Peyer's patch (tissue), 4 donors: ENCODE data around the gene OPRL1. TPM values are rescaled to one million over a fixed set of nuclear protein-coding genes. Genes with fewer than 3 reads are reported as not detected.

Experiments used
- DNase-seq, 3 donors: peaks; one replicate each; pipeline ENCODE4 v3.0.0-alpha.2; 2017 to 2019
- H3K27ac ChIP-seq, 4 donors: fragments of 200-600 bp; sonication (generic); one replicate each; pipeline ENCODE4 v1.5.1; 2016 to 2019
- H3K27me3 ChIP-seq, 2 donors: fragments of 200-600 bp; sonication (generic); one replicate each; pipeline ENCODE4 v1.5.1; 2019
- H3K36me3 ChIP-seq, 3 donors: fragments of 200-600 bp; sonication (generic); one replicate each; pipeline ENCODE4 v1.5.1; 2016 to 2019
- H3K4me1 ChIP-seq, 4 donors: fragments of 200-600 bp; sonication (generic); one replicate each; pipeline ENCODE4 v1.5.1; 2016 to 2019
- H3K4me3 ChIP-seq, 4 donors: fragments of 200-600 bp; sonication (generic); 1 replicate in 3 of 4; 2 replicates in 1 of 4; pipeline ENCODE4 v1.5.1; 2016 to 2019; ENCODE audit warnings: mild to moderate bottlenecking in 1 of 4
- H3K9me3 ChIP-seq, 4 donors: fragments of 200-600 bp; sonication (generic); one replicate each; pipeline ENCODE4 v1.5.1; 2016 to 2019; ENCODE audit warnings: mild to moderate bottlenecking in 1 of 4
- POLR2A ChIP-seq, 2 donors: fragments of 450-650 bp; IDR thresholded peaks; one replicate each; pipeline ENCODE4 v1.5.1; 2017; ENCODE audit warnings: antibody characterized with exemption in 2 of 2, mild to moderate bottlenecking in 2 of 2, moderate library complexity in 2 of 2
- total RNA-seq, 4 donors: library from RNA; depleted of rRNA; stranded (reverse); fragments of >200 nt; gene quantifications; one replicate each; pipeline ENCODE4 v1.1.0, GENCODE V29; 2016
- TF ChIP-seq, protein P1 (sequence below), 6 experiments: fragments of 450-650 bp in 4 of 6; fragments of 200-600 bp in 2 of 6; sonication (generic) in 1 of 6; IDR thresholded peaks; one replicate each; pipeline ENCODE4 v1.5.1; 2017 to 2019; ENCODE audit warnings: antibody characterized with exemption in 6 of 6, mild to moderate bottlenecking in 3 of 6, moderate library complexity in 1 of 6

The OPRL1 gene
- total RNA-seq, 4 donors from 2014 or later: 0.27 TPM; not detected in 3

DNA sequence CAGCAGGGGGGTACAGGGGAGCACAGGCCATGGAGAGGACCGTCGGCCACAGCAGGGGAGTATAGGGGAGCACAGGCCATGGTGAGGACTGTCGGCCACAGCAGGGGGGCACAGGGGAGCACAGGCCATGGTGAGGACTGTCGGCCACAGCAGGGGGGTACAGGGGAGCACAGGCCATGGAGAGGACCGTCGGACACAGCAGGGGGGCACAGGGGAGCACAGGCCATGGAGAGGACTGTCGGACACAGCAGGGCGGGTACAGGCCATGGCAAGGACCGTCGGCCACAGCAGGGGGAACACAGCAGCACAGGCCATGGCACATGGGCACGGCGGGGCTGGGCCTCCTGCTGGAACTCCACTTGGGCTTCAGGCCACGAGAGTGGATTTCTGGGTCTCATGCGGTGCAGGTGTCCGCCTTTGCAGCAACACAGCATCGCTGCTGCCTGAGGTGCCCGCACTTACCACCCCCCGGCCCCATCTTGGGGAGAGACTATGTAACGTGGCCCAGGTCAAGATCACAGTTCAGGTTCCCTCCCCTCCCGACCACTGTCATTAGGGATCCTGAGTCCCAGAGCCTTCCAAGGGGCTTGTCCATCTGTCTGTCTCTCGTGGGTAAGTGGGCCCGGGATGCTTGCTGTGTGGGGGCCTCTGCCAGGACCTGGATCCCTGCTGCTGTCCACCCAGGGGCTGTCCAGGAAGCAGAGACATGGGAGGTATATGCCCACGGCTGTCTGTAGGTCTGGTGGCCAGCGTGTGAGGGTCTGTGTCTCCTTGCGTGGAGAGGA, 25.0 kb downstream of the OPRL1 start:
- H3K4me1 ChIP-seq: peaks cover 0 to 20% (median 4%) of the 10 kb centered on the region in 4 donors
- no peak overlapping the region for H3K4me3 ChIP-seq
- no peak for TF ChIP-seq POLR2A (IDR thresholded peaks at IDR 0.05)
- TF ChIP-seq, protein P1, sequence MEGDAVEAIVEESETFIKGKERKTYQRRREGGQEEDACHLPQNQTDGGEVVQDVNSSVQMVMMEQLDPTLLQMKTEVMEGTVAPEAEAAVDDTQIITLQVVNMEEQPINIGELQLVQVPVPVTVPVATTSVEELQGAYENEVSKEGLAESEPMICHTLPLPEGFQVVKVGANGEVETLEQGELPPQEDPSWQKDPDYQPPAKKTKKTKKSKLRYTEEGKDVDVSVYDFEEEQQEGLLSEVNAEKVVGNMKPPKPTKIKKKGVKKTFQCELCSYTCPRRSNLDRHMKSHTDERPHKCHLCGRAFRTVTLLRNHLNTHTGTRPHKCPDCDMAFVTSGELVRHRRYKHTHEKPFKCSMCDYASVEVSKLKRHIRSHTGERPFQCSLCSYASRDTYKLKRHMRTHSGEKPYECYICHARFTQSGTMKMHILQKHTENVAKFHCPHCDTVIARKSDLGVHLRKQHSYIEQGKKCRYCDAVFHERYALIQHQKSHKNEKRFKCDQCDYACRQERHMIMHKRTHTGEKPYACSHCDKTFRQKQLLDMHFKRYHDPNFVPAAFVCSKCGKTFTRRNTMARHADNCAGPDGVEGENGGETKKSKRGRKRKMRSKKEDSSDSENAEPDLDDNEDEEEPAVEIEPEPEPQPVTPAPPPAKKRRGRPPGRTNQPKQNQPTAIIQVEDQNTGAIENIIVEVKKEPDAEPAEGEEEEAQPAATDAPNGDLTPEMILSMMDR (IDR thresholded peaks at IDR 0.05): no peak
- DNase-seq: peak in 2 of 3 donors; percentile 13 to 36
- H3K27ac ChIP-seq: no peak overlapping the region
- H3K27me3 ChIP-seq: peaks cover 0 to 19% of the 10 kb centered on the region in 2 donors
- H3K9me3 ChIP-seq: no peaks in the 10 kb centered on the region
- H3K36me3 ChIP-seq: no peaks in the 10 kb centered on the region

DNA sequence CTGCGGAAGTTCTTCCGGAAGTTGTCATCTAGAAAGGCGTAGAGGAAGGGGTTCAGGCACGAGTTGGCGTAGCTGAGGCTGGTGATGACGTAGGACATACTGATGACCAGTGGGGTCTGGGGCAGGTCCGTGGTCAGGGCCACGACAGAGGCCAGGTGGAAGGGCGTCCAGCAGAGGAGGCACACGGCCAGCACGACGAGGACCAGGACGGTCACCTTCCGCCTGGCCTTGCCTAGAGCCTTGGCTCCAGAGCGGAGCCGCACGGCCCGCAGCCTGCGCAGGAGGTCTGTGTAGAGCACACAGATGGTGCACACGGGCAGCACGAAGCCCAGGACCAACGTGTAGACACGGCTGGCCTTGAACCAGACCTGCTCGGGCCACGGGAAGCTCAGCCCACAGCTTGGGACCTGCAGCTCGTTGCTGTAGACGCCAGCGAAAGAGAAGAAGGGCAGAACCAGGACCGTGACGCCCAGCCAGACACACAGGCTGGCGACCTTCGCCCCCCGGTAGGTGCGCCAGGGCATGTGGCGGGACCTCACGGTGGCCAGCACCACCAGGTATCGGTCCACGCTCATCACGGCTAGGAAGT, 26.1 kb downstream of the OPRL1 start:
- Histone ChIP-seq H3K9me3 (no peaks in the 10 kb centered on the region), H3K36me3 (no peaks in the 10 kb centered on the region), H3K27ac (no peak overlapping the region), H3K4me1 (peaks cover 0 to 10% (median 4%) of the 10 kb centered on the region in 4 donors), H3K27me3 (peaks cover 0 to 18% of the 10 kb centered on the region in 2 donors), H3K4me3 (no peak overlapping the region)
- no peak for TF ChIP-seq POLR2A (IDR thresholded peaks at IDR 0.05)
- TF ChIP-seq, protein P1 (IDR thresholded peaks at IDR 0.05): no peak
- peak in 2 of 3 donors; percentile 12 to 38 for DNase-seq

DNA sequence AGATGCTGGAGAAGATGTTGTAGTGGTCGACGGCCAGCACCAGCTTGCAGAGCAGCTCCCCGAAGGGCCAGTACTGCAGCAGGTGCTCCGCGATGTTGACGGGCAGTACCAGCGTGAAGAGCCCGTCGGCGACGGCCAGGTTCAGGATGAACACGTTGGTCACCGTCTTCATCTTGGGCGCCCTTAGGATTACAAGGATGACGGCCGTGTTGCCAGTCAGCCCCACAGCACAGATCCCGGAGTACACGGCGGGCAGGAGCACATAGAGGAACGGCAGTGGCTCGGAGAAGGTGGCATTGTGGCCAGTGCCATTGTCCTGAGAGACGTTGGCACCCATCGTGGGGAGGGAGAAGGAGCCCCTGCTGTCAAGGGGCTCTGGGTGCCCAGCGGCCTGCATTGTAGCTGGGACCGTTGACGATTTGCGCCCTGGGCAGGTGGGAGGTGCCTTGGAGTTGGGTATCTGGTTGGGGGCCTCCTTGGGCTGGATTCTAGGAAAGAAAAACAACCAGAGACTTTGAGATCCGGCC, 26.6 kb downstream of the OPRL1 start:
- DNase-seq: peak in 1 of 3 donors; percentile 42
- H3K4me3 ChIP-seq: no peak overlapping the region
- no peaks in the 10 kb centered on the region for H3K36me3 ChIP-seq
- no peak for TF ChIP-seq POLR2A (IDR thresholded peaks at IDR 0.05)
- TF ChIP-seq, protein P1 (IDR thresholded peaks at IDR 0.05): no peak
- no peaks in the 10 kb centered on the region for H3K9me3 ChIP-seq
- H3K27me3 ChIP-seq: peaks cover 0 to 13% of the 10 kb centered on the region in 2 donors
- no peak overlapping the region for H3K27ac ChIP-seq
- peaks cover 0 to 9% (median 4%) of the 10 kb centered on the region in 4 donors for H3K4me1 ChIP-seq

DNA sequence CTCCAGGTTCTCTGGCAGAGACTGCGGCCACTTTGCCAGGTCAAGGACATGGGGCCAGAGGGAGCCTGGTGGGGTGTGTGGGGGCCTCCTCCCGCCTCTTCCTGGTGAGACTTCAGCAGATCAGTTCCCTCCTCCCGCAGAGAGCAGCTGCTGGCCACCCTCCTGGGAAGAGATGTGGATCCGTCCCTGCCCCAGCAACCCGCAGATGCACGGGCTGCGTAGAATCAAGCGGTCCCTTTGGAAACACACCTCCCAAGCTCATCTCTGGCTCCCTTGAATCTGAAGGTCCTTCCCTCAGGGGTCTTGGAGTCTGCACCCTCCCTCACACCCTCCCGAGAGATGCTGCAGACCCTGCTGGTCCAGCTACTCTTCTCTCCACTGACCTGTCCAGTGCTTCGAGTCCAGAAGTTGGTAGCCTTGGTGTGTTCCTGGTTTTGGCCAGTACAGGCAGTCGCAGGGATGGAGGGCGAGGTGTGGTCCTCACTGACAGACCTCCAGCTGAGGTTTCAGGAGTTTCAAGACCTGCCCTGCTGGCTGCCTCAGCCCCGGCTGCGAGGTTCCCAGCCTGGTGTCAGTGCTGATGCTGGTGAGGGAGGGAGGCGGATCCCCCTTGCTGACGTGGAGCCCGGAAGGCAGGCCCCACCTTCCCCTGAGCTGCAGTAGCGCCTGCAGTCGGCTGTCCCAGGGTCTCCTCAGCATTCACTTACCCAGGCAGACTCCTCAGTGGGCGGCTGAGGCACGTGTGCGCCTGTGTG, 27.3 kb downstream of the OPRL1 start, which contains the start of gene NPBWR2:
TSS of gene NPBWR2 (minus strand) at position 585 of the 755 bp plus-strand sequence. CDS start 734 bp downstream, outside the sequence.
- H3K27me3 ChIP-seq: peaks cover 0 to 6% of the 10 kb centered on the region in 2 donors
- H3K36me3 ChIP-seq: no peaks in the 10 kb centered on the region
- H3K9me3 ChIP-seq: no peaks in the 10 kb centered on the region
- TF ChIP-seq, protein P1 (IDR thresholded peaks at IDR 0.05): no peak
- no peak for TF ChIP-seq POLR2A (IDR thresholded peaks at IDR 0.05)
- peak within 1 kb of the TSS in 2 of 4 donors; percentile 40 to 65 for H3K27ac ChIP-seq
- no peak within 1 kb of the TSS for H3K4me3 ChIP-seq
- peaks cover 0 to 5% (median 2%) of the 10 kb centered on the region in 4 donors for H3K4me1 ChIP-seq
- peak in 2 of 3 donors; percentile 40 to 55 for DNase-seq

DNA sequence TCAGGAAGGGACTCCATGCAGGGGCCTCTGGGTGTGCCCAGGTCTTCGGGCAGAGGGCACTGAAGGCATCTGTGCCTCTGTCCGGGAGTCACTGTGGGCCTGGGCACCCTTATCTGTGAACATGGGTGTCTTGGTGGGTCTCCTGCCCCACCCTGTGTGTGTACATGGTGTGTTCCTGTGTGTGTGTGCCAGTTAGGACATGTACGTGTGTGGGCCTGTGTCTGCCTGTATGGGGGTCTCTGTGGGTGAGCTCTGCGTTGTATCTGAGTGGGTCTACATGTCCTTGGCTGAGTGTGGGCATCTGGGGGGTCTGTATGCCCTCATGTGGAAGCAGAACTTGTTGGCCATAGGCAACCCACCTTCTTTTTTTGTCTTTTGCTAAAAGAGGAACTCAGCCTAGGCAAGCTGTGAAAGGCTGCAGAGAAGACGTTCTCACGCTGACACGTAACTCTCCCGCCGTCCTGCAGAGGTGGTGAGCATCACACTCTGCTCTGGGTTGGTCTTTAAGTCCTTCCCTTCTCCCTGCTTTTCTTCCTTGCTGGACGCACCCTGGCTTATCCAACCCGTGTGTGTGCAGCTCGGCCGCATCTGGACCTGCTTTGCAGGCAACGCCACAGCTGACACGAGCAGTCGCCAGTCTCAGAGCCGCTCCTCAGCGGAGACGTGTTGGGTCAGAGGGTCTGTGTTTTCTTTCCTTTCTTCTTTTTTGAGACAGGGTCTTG, 28.0 kb downstream of the OPRL1 start:
- no peak for TF ChIP-seq POLR2A (IDR thresholded peaks at IDR 0.05)
- TF ChIP-seq, protein P1 (IDR thresholded peaks at IDR 0.05): no peak
- Histone ChIP-seq H3K27ac (peak overlapping the region in 2 of 4 donors; percentile 40 to 65), H3K4me3 (no peak overlapping the region), H3K9me3 (no peaks in the 10 kb centered on the region), H3K27me3 (no peaks in the 10 kb centered on the region), H3K4me1 (no peaks in the 10 kb centered on the region), H3K36me3 (no peaks in the 10 kb centered on the region)
- DNase-seq: peak in 2 of 3 donors; percentile 49 to 50
